Spleen (tissue), 7 donors: ENCODE measurements around the gene HEBP1.

Experiments used
- CTCF ChIP-seq, 11 experiments: fragments of 200-600 bp in 7 of 11; fragments of 450-650 bp in 4 of 11; sonication (generic) in 4 of 11; IDR thresholded peaks in 8 of 11; conservative IDR thresholded peaks in 3 of 11; 1 replicate in 7 of 11; 2 replicates in 4 of 11; pipeline versions ENCODE4 v1.4.0 to v1.8.0; 2016 to 2021; ENCODE audit warnings: antibody characterized with exemption in 11 of 11, inconsistent platforms in 4 of 11, mild to moderate bottlenecking in 1 of 11
- POLR2A ChIP-seq, 3 donors: fragments of 450-650 bp; IDR thresholded peaks; one replicate each; pipeline ENCODE4 v1.5.1; 2017; ENCODE audit warnings: antibody characterized with exemption in 3 of 3, mild to moderate bottlenecking in 1 of 3
- donor health status: DM: no; HTN: no; CAD: no; lungs with moderate emphysema.
- donor health status: DM: no; HTN: no; CAD: no.
- donor health status: DM: no; HTN: no; CAD: no.

DNA sequence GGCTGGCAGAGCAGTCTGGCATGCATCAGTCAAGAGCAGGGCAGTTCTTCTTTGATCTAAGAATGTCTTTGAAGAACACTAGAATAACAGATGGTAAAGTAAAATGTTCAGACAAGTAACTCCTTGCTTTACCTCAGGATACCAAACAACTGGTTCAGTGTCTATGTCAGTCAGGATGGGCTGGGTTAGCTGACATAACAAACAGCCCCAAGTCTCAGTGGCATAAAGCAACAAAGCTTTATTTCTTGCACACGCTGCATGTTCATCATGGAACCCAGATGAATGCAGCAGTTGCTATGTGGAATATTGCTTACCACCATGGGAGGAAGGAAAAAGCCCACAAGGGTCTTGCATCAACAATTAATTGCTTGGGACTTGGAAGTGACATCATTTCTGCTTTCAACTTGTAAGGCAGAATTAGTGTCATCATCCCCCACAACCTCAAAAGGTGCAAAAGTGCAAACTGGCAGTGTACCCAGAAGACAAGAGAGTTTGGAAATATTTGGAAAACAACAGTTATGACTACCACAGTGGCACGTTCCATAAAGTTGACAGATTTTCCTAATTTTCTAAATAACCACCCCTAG is 69.3 kb downstream of the HEBP1 start:
- TF ChIP-seq CTCF (IDR thresholded peaks at IDR 0.05 in 8 of 11, conservative IDR thresholded peaks at IDR 0.05 in 3 of 11) (no peak), POLR2A (IDR thresholded peaks at IDR 0.05) (no peak)
